Measurements from ENCODE around the gene IQCF6.
"Not testable (repeated sequence)": the region's sequence is repeated elsewhere in the genome, so short reads cannot be mapped to it uniquely, and the experiment has no call there.

The IQCF6 gene

GRCh38 chr3:51773529-51774056 lies 5.4 kb downstream of the IQCF6 start:
- DNase-seq = no peak

- DNase-seq = no peak
These were observed 19.8 kb downstream of the IQCF6 start for GRCh38 chr3:51759203-51759602.

GRCh38 chr3:51753763-51754750 lies 25.0 kb downstream of the IQCF6 start:
- DNase-seq = not testable (repeated sequence)

- DNase-seq = no peak
These were observed 27.8 kb downstream of the IQCF6 start for GRCh38 chr3:51751287-51751686.

- DNase-seq = no peak
These were observed 28.2 kb downstream of the IQCF6 start for GRCh38 chr3:51750878-51751277.

GRCh38 chr3:51748327-51748726 lies 30.7 kb downstream of the IQCF6 start:
- DNase-seq = no peak

GRCh38 chr3:51747840-51748239 lies 31.2 kb downstream of the IQCF6 start:
- no peak for DNase-seq

- not testable (repeated sequence) for DNase-seq
These were observed 36.1 kb downstream of the IQCF6 start for GRCh38 chr3:51742978-51743377.

- DNase-seq = not testable (repeated sequence)
These were observed 36.7 kb downstream of the IQCF6 start for GRCh38 chr3:51742320-51742719.

GRCh38 chr3:51739110-51739509 lies 39.9 kb downstream of the IQCF6 start:
- no peak for DNase-seq

GRCh38 chr3:51735950-51736349 lies 43.1 kb downstream of the IQCF6 start:
- no peak for DNase-seq

- no peak for DNase-seq
These were observed 44.0 kb downstream of the IQCF6 start for GRCh38 chr3:51735039-51735438.

- no peak for DNase-seq
These were observed 44.5 kb downstream of the IQCF6 start for GRCh38 chr3:51734572-51734907.

- no peak for DNase-seq
These were observed 45.0 kb downstream of the IQCF6 start for GRCh38 chr3:51733859-51734571.

GRCh38 chr3:51729042-51729633 lies 49.9 kb downstream of the IQCF6 start:
- DNase-seq = no peak
